GM23338 (cell line): ENCODE measurements around the gene CAPN15. TPM values are rescaled to one million over a fixed set of nuclear protein-coding genes. Genes with fewer than 3 reads are reported as not detected.

Source experiments
- ATAC-seq: fragments of 200-7000 bp; cut with Tn5 transposase; 3 replicates; pipeline ENCODE4 v1.9.1; 2020
- DNase-seq: peaks from one replicate; pipeline ENCODE4 v3.0.0-alpha.2; 2015; ENCODE audit warnings: low spot score
- H2AFZ ChIP-seq: fragments of 200-600 bp; sonication (generic); 2 replicates; pipeline ENCODE4 v1.8.0; 2016; ENCODE audit warnings: antibody characterized with exemption, mild to moderate bottlenecking, moderate library complexity
- H3F3A ChIP-seq: fragments of 200-600 bp; sonication (generic); replicated peaks from 2 replicates; pipeline ENCODE4 v1.8.0; 2017; ENCODE audit warnings: antibody characterized with exemption, mixed run types, low read depth
- H3K27ac ChIP-seq: fragments of 200-600 bp; sonication (generic); 2 replicates; pipeline ENCODE4 v1.6.1; 2016; ENCODE audit warnings: low read depth
- H3K27me3 ChIP-seq: fragments of 200-600 bp; sonication (generic); 2 replicates; pipeline ENCODE4 v1.8.0; 2016; ENCODE audit warnings: mild to moderate bottlenecking, mixed run types, moderate library complexity; ENCODE audit not compliant: insufficient read depth
- H3K36me3 ChIP-seq: fragments of 200-600 bp; sonication (generic); 2 replicates; pipeline ENCODE4 v1.8.0; 2016; ENCODE audit warnings: mild to moderate bottlenecking; ENCODE audit not compliant: insufficient read depth
- H3K4me1 ChIP-seq: fragments of 200-600 bp; sonication (generic); 2 replicates; pipeline ENCODE4 v1.8.0; 2016; ENCODE audit warnings: mild to moderate bottlenecking, moderate library complexity; ENCODE audit not compliant: insufficient read depth
- H3K4me2 ChIP-seq: fragments of 200-600 bp; sonication (generic); 2 replicates; pipeline ENCODE4 v1.7.1; 2017; ENCODE audit warnings: mixed run types
- H3K4me3 ChIP-seq: fragments of 200-600 bp; sonication (generic); 2 replicates; pipeline ENCODE4 v1.6.1; 2016; ENCODE audit warnings: mixed run types
- H3K79me2 ChIP-seq: fragments of 200-600 bp; sonication (generic); replicated peaks from 2 replicates; pipeline ENCODE4 v1.8.0; 2017; ENCODE audit warnings: mild to moderate bottlenecking; ENCODE audit not compliant: insufficient read depth
- H3K9me2 ChIP-seq: fragments of 200-600 bp; sonication (generic); 2 replicates; pipeline ENCODE4 v1.8.0; 2017; ENCODE audit not compliant: insufficient read depth
- H4K20me1 ChIP-seq: fragments of 200-600 bp; sonication (generic); replicated peaks from 2 replicates; pipeline ENCODE4 v1.8.0; 2017; ENCODE audit warnings: mild to moderate bottlenecking; ENCODE audit not compliant: insufficient read depth
- H3K27ac Mint-ChIP-seq: 2 replicates; pipeline ENCODE4 v1.8.0; 2020; ENCODE audit warnings: inconsistent platforms, mild to moderate bottlenecking, moderate library complexity, mixed read lengths
- H3K27me3 Mint-ChIP-seq: 3 replicates; pipeline ENCODE4 v1.8.0; 2022; ENCODE audit warnings: low read depth, mild to moderate bottlenecking, moderate library complexity, mixed read lengths, inconsistent platforms; ENCODE audit not compliant: insufficient read depth, poor library complexity
- H3K36me3 Mint-ChIP-seq: 3 replicates; pipeline ENCODE4 v1.8.0; 2021; ENCODE audit warnings: low read depth, mild to moderate bottlenecking, inconsistent platforms, moderate library complexity, mixed read lengths
- H3K4me1 Mint-ChIP-seq: 3 replicates; pipeline ENCODE4 v1.8.0; 2020; ENCODE audit warnings: mild to moderate bottlenecking, inconsistent platforms, mixed read lengths
- H3K4me3 Mint-ChIP-seq: 3 replicates; pipeline ENCODE4 v1.8.0; 2021; ENCODE audit warnings: moderate library complexity, mild to moderate bottlenecking, inconsistent platforms, mixed read lengths
- H3K9me3 Mint-ChIP-seq: 3 replicates; pipeline ENCODE4 v1.8.0; 2020; ENCODE audit warnings: moderate library complexity, mild to moderate bottlenecking, inconsistent platforms, mixed read lengths
- CREB1 ChIP-seq: fragments of 250-450 bp; sonication (Bioruptor Pico); IDR thresholded peaks from 2 replicates; pipeline ENCODE4 v1.5.0; 2020; ENCODE audit warnings: low read depth, mild to moderate bottlenecking, moderate library complexity
- CTCF ChIP-seq, 2 experiments: fragments of 200-600 bp in 1 of 2; sonication (generic) in 1 of 2; conservative IDR thresholded peaks; 2 replicates each; pipeline versions ENCODE4 v1.5.1 to v1.6.1; 2016 to 2017; ENCODE audit warnings: antibody characterized with exemption in 2 of 2, low read depth in 2 of 2, mild to moderate bottlenecking in 2 of 2, moderate library complexity in 1 of 2
- ETS1 ChIP-seq: IDR thresholded peaks from 2 replicates; pipeline ENCODE4 v1.6.1; 2016; ENCODE audit warnings: antibody characterized with exemption
- EZH2 ChIP-seq: fragments of 200-600 bp; sonication (generic); IDR thresholded peaks from one replicate; pipeline ENCODE4 v1.8.0; 2017; ENCODE audit warnings: antibody characterized with exemption, mild to moderate bottlenecking, low read depth; ENCODE audit not compliant: unreplicated experiment
- JUNB ChIP-seq: IDR thresholded peaks from one replicate; pipeline ENCODE4 v1.6.1; 2016; ENCODE audit warnings: antibody characterized with exemption; ENCODE audit not compliant: unreplicated experiment
- NANOG ChIP-seq: IDR thresholded peaks from 2 replicates; pipeline ENCODE4 v1.6.1; 2016; ENCODE audit warnings: antibody characterized with exemption, borderline replicate concordance
- POLR2AphosphoS5 ChIP-seq: IDR thresholded peaks from 2 replicates; pipeline ENCODE4 v1.6.1; 2016; ENCODE audit warnings: antibody characterized with exemption, low read depth
- REST ChIP-seq: IDR thresholded peaks from one replicate; pipeline ENCODE4 v1.6.1; 2018; ENCODE audit warnings: antibody characterized with exemption; ENCODE audit not compliant: unreplicated experiment
- ZNF331 ChIP-seq: fragments of 250-450 bp; sonication (Bioruptor Pico); IDR thresholded peaks from 2 replicates; pipeline ENCODE4 v1.5.0; 2020; ENCODE audit warnings: low read depth, mild to moderate bottlenecking, moderate library complexity
- polyA plus RNA-seq: library from polyadenylated mRNA; unstranded; fragments of >200 nt; fragmentation: Nextera tagmentation; extraction: Ambion mirVana; gene quantifications from 2 replicates; pipeline ENCODE4 v1.2.1, GENCODE V29; 2016
- total RNA-seq: library from RNA; depleted of rRNA; stranded (reverse); fragments of >200 nt; shearing (Covaris generic); gene quantifications from 2 replicates; pipeline ENCODE4 v1.2.3, GENCODE V29; 2014

Gene CAPN15
- total and polyA plus RNA-seq, 2 experiments from 2014 or later, result 27.3 to 164 TPM

GRCh38 chr16:600781-601180 lies 73.3 kb downstream of the CAPN15 start:
- TF ChIP-seq REST, result no peak
- TF ChIP-seq CTCF (conservative IDR thresholded peaks at IDR 0.05; ENCODE audit: low read depth in 2 of 2), result peak; percentile 46 to 68
- H3K4me1 Mint-ChIP-seq, result no peaks in the 10 kb centered on the region; the same call in 2 of the 3 replicates
- Histone ChIP-seq H3K4me3 (no peak overlapping the region), H3K4me2 (no peak overlapping the region), H3K27me3 (no peaks in the 10 kb centered on the region), H3K27ac (no peak overlapping the region), H2AFZ (no peak overlapping the region), H4K20me1 (no peaks in the 10 kb centered on the region; the same call in 1 of the 2 replicates), H3K4me1 (no peaks in the 10 kb centered on the region), H3F3A (0 out of 2 replicates have a peak, but pooled peaks cover 3% of the 10 kb centered on the region), H3K9me2 (no peaks in the 10 kb centered on the region), H3K36me3 (no peaks in the 10 kb centered on the region), H3K79me2 (peaks cover 45% of the 10 kb centered on the region)
- peak; percentile 69 for DNase-seq
- peaks cover 15% of the 10 kb centered on the region for H3K9me3 Mint-ChIP-seq
- no peak overlapping the region for H3K27ac Mint-ChIP-seq
- peaks cover 18% of the 10 kb centered on the region for H3K27me3 Mint-ChIP-seq
- H3K4me3 Mint-ChIP-seq, result no peak overlapping the region; the same call in 2 of the 3 replicates
- H3K36me3 Mint-ChIP-seq, result peaks cover 30% of the 10 kb centered on the region
- peak; percentile 98 for ATAC-seq

- no peak overlapping the region for H3K4me2 ChIP-seq
- H3K27ac ChIP-seq, result no peak overlapping the region
- H4K20me1 ChIP-seq, result no peaks in the 10 kb centered on the region; the same call in 1 of the 2 replicates
- H3K27me3 ChIP-seq, result no peaks in the 10 kb centered on the region
- H3K4me3 ChIP-seq, result no peak overlapping the region
- H2AFZ ChIP-seq, result no peak overlapping the region
- peaks cover 21% of the 10 kb centered on the region for H3K36me3 Mint-ChIP-seq
- no peak overlapping the region for H3K27ac Mint-ChIP-seq
- H3F3A ChIP-seq, result 0 out of 2 replicates have a peak, but pooled peaks cover 3% of the 10 kb centered on the region
- H3K27me3 Mint-ChIP-seq, result peaks cover 12% of the 10 kb centered on the region
- H3K9me3 Mint-ChIP-seq, result peaks cover 18% of the 10 kb centered on the region
- H3K4me1 ChIP-seq, result no peaks in the 10 kb centered on the region
- ATAC-seq (no peak), DNase-seq (no peak)
- H3K4me1 Mint-ChIP-seq, result peaks cover 5% of the 10 kb centered on the region
- no peaks in the 10 kb centered on the region for H3K9me2 ChIP-seq
- H3K79me2 ChIP-seq, result peaks cover 38% of the 10 kb centered on the region
- no peaks in the 10 kb centered on the region for H3K36me3 ChIP-seq
- H3K4me3 Mint-ChIP-seq, result no peak overlapping the region
- TF ChIP-seq ZNF331 (CRISPR knock-in tag), result no peak
- TF ChIP-seq POLR2AphosphoS5, result no peak
- TF ChIP-seq EZH2, result no peak
- TF ChIP-seq JUNB, result no peak
- TF ChIP-seq CREB1 (CRISPR knock-in tag), result no peak
- TF ChIP-seq ETS1, result no peak
- TF ChIP-seq CTCF (conservative IDR thresholded peaks at IDR 0.05; ENCODE audit: low read depth in 2 of 2), result no peak
- TF ChIP-seq NANOG, result no peak
Observed at GRCh38 chr16:603933-604332, 76.4 kb downstream of the CAPN15 start.
